Mammary epithelial cell (primary cell): ENCODE data around the gene DHRS1.

Source experiments
- EZH2 ChIP-seq: IDR thresholded peaks from 2 replicates; pipeline ENCODE4 v1.6.1; 2012; ENCODE audit warnings: low read length, inconsistent platforms, borderline replicate concordance
- TF ChIP-seq, protein P1 (sequence below), 2 donors: IDR thresholded peaks in 1 of 2; conservative IDR thresholded peaks in 1 of 2; 2 replicates each; pipeline ENCODE4 v1.5.1; 2011 to 2012; ENCODE audit warnings: inconsistent platforms in 2 of 2, low read length in 2 of 2, mild to moderate bottlenecking in 2 of 2, control low read depth in 1 of 2, low read depth in 1 of 2; ENCODE audit not compliant: insufficient read depth in 1 of 2; ENCODE audit errors: extremely low read depth in 1 of 2

DNA sequence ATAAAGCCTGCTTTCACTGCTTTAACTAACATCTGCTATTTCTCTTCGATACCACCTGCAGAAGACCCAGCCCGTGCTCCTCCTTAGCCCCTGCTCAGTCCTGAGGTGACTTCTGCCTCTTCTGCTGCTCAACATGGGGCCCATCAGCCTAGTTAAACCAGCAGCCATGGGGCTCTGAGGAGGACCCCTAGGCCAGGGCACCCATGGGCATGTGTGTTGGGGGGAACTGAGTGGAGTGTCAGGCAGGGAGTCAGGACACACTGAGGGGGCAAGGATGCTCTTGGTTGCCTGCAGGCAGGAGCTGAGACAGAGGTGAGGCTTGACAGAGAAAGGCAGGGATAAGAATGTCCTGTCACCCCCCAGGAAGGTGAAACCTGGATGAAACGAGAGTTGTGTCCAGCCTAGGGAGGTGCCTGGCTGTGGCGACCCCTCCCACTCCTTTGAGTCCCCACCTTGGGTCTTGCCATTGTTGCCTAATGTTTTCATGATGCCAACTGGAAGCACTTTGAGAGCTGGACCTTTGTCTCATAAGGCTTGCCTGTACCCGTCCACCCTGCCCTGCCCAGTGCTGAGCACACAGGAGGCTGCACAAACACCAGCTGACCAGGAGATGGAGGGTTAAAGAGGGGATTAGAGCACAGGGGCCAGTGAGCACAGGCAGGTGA lies 15.7 kb downstream of the DHRS1 start:
- TF ChIP-seq, protein P1, sequence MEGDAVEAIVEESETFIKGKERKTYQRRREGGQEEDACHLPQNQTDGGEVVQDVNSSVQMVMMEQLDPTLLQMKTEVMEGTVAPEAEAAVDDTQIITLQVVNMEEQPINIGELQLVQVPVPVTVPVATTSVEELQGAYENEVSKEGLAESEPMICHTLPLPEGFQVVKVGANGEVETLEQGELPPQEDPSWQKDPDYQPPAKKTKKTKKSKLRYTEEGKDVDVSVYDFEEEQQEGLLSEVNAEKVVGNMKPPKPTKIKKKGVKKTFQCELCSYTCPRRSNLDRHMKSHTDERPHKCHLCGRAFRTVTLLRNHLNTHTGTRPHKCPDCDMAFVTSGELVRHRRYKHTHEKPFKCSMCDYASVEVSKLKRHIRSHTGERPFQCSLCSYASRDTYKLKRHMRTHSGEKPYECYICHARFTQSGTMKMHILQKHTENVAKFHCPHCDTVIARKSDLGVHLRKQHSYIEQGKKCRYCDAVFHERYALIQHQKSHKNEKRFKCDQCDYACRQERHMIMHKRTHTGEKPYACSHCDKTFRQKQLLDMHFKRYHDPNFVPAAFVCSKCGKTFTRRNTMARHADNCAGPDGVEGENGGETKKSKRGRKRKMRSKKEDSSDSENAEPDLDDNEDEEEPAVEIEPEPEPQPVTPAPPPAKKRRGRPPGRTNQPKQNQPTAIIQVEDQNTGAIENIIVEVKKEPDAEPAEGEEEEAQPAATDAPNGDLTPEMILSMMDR (conservative IDR thresholded peaks at IDR 0.05 in 1 of 2, IDR thresholded peaks at IDR 0.05 in 1 of 2; ENCODE audit: extremely low read depth in 1 of 2, insufficient read depth in 1 of 2, low read depth in 1 of 2, low read length in 2 of 2), result no peak
- TF ChIP-seq EZH2, result no peak
